ENCODE data around the gene AQP1. TPM values are rescaled to one million over a fixed set of nuclear protein-coding genes. Genes with fewer than 3 reads are reported as not detected.

The AQP1 gene
- total RNA-seq, 1 experiment from 2014 or later, result 0.15 TPM

- H3K23me2 ChIP-seq (ENCODE audit: insufficient read length, low read depth, low read length, poor library complexity, severe bottlenecking), result no peaks in the 10 kb centered on the region
- H4K5ac ChIP-seq (ENCODE audit: insufficient read length, low read depth, low read length), result no peak overlapping the region
- no peaks in the 10 kb centered on the region for H3K9me3 ChIP-seq (ENCODE audit: control insufficient read depth, low read depth, low read length)
- no peak overlapping the region for H3K4ac ChIP-seq (ENCODE audit: low read depth, low read length)
- H2BK120ac ChIP-seq (ENCODE audit: low read depth, low read length, poor library complexity, severe bottlenecking), result no peak overlapping the region
- H3K79me1 ChIP-seq (ENCODE audit: insufficient read depth, low read depth, low read length, poor library complexity, severe bottlenecking), result no peaks in the 10 kb centered on the region
- H4K20me1 ChIP-seq (ENCODE audit: control insufficient read depth, insufficient read depth, insufficient read length), result no peaks in the 10 kb centered on the region
- no peaks in the 10 kb centered on the region for H3K27me3 ChIP-seq (ENCODE audit: insufficient read depth, low read length)
- H3K56ac ChIP-seq (ENCODE audit: insufficient read length, low read depth, low read length), result no peak overlapping the region
- no CpG with 5 or more reads among the region's 13 CpGs for WGBS (ENCODE audit: extremely low coverage, insufficient read length, low lambda C conversion rate)
- no peak overlapping the region for H3K4me2 ChIP-seq (ENCODE audit: insufficient read depth, insufficient read length, low read length)
- peaks cover 7% of the 10 kb centered on the region; the same call in 1 of the 2 replicates for H3K27me3 Mint-ChIP-seq (ENCODE audit: low read depth)
- no peak overlapping the region for H2BK15ac ChIP-seq (ENCODE audit: low read depth, low read length)
- H2AFZ ChIP-seq (ENCODE audit: low read length), result no peak overlapping the region
- no peak overlapping the region for H2AK5ac ChIP-seq (ENCODE audit: insufficient read length, low read length)
- H4K91ac ChIP-seq (ENCODE audit: insufficient read length, low read depth, low read length), result no peak overlapping the region
- H2BK20ac ChIP-seq (ENCODE audit: low read depth, low read length, poor library complexity, severe bottlenecking), result no peak overlapping the region
- H3K36me3 Mint-ChIP-seq (ENCODE audit: insufficient read depth in 1 of 3, low read depth in 3 of 3), result no peaks in the 10 kb centered on the region
- H3K27ac ChIP-seq (ENCODE audit: insufficient read length, low read depth, low read length), result no peak overlapping the region
- no peak overlapping the region; the same call in 1 of the 2 replicates for H3K14ac ChIP-seq (ENCODE audit: insufficient read depth, low read length)
- H3K27ac Mint-ChIP-seq, result no peak overlapping the region; a peak in 1 of 7 replicates
- no peak for TF ChIP-seq CTCF (conservative IDR thresholded peaks at IDR 0.05)
- no peaks in the 10 kb centered on the region; a peak in 1 of 5 replicates for H3K9me3 Mint-ChIP-seq
- H2BK5ac ChIP-seq (ENCODE audit: insufficient read length, low read length), result no peak overlapping the region
- H3K23ac ChIP-seq (ENCODE audit: insufficient read length, low read depth, low read length), result no peak overlapping the region
- no peaks in the 10 kb centered on the region for H3K4me1 ChIP-seq (ENCODE audit: insufficient read depth, low read length)
- peaks cover 4 to 17% of the 10 kb centered on the region in 2 experiments; a peak in 3 of 4 replicates for H3K4me1 Mint-ChIP-seq
- no peak overlapping the region for H3T11ph ChIP-seq (ENCODE audit: low read length)
- H2BK12ac ChIP-seq (ENCODE audit: insufficient read length, low read depth, low read length), result no peak overlapping the region
- no peaks in the 10 kb centered on the region for H3K79me2 ChIP-seq (ENCODE audit: insufficient read depth, low read length)
- DNase-seq, result no peak
- H3K9ac ChIP-seq (ENCODE audit: extremely low read depth, insufficient read length, low read length), result no peak overlapping the region
- no peak overlapping the region for H3K4me3 Mint-ChIP-seq
- H4K8ac ChIP-seq (replicated peaks; ENCODE audit: insufficient read length, low read depth, low read length), result no peak overlapping the region
- H3K18ac ChIP-seq (ENCODE audit: insufficient read length, low read depth, low read length), result no peak overlapping the region
Observed at GRCh38 chr7:30896783-30897637, 14.6 kb upstream of the AQP1 start.

Data from H9 (cell line).